ENCODE measurements around the gene IGFBP5. TPM values are rescaled to one million over a fixed set of nuclear protein-coding genes. Genes with fewer than 3 reads are reported as not detected.

The IGFBP5 gene
- total RNA-seq, 1 donor from 2014 or later, result not detected

DNA sequence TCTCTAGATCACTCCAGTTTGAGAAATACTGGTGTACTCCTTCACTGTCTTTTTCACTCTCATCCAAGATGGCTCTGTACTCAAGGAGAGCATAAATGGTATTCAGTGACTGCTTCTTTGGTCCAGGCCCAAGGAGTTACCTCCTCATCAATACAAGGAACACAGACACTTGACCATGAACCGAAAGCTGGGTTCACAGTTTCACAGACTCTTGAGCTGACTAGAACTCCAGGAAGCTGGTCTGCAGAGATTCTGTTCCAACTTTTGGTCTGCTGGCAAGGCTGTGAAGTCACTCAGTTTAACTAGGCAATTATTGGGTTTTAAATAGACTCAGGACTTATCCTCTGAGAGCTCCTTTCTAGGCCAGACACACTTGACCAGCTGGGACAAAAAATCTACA, 7.4 kb upstream of the IGFBP5 start:
- Mint-ChIP-seq H3K4me3 (ENCODE audit: low read depth) (no peak overlapping the region), H3K27me3 (ENCODE audit: low read depth) (peaks cover 8% of the 10 kb centered on the region), H3K4me1 (ENCODE audit: low read depth) (no peaks in the 10 kb centered on the region), H3K27ac (no peak overlapping the region), H3K9me3 (no peaks in the 10 kb centered on the region), H3K36me3 (ENCODE audit: low read depth) (no peaks in the 10 kb centered on the region)
- intact Hi-C loops (cut with micrococcal nuclease), result no loop called here
- DNase-seq (ENCODE audit: low spot score), result no peak

DNA sequence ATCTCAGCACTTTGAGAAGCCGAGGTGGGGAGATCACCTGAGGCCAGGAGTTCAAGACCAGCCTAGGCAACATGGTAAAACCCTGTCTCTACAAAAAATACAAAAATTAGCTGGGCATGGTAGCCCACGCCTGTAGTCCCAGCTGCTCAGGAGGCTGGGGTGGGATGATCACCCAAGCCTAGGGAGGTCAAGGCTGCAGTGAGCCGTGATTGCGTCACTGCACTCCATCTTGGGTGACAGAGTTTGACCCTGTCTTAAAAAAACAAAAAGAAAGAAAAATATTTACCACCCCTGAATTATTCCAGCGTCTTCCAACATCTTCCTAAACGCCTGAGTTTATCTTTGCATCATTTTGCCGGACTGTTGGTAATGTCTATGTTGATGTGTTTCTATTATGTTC, 6.2 kb upstream of the IGFBP5 start:
- no peaks in the 10 kb centered on the region for H3K4me1 Mint-ChIP-seq (ENCODE audit: low read depth)
- peaks cover 16% of the 10 kb centered on the region for H3K27me3 Mint-ChIP-seq (ENCODE audit: low read depth)
- H3K4me3 Mint-ChIP-seq (ENCODE audit: low read depth), result no peak overlapping the region
- H3K36me3 Mint-ChIP-seq (ENCODE audit: low read depth), result no peaks in the 10 kb centered on the region
- intact Hi-C loops (cut with micrococcal nuclease), result no loop called here
- no peaks in the 10 kb centered on the region for H3K9me3 Mint-ChIP-seq
- H3K27ac Mint-ChIP-seq, result no peak overlapping the region
- DNase-seq (ENCODE audit: low spot score), result no peak

DNA sequence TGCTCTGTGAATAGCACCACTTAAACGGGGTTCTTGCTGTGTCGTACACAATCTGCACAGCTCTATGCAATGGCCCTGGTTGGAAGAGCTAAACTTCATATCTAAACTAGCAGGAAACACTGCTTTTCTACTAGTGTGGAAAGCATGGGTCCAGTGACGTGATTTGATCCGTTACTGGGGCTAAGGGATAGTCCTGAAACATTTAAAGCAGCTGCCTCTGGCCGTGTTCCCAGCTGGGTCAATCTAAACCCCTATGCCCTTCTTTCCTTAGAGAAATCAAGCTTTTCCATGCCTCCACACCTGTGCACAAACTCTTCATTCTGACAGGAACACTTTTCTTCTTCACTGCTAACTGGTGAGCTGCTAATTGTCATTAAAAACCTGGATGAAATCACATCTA, 5.4 kb upstream of the IGFBP5 start:
- no peaks in the 10 kb centered on the region for H3K36me3 Mint-ChIP-seq (ENCODE audit: low read depth)
- H3K4me3 Mint-ChIP-seq (ENCODE audit: low read depth), result no peak overlapping the region
- no peak overlapping the region for H3K27ac Mint-ChIP-seq
- H3K9me3 Mint-ChIP-seq, result no peaks in the 10 kb centered on the region
- intact Hi-C loops (cut with micrococcal nuclease), result no loop called here
- DNase-seq (ENCODE audit: low spot score), result no peak
- peaks cover 23% of the 10 kb centered on the region for H3K27me3 Mint-ChIP-seq (ENCODE audit: low read depth)
- H3K4me1 Mint-ChIP-seq (ENCODE audit: low read depth), result no peaks in the 10 kb centered on the region

DNA sequence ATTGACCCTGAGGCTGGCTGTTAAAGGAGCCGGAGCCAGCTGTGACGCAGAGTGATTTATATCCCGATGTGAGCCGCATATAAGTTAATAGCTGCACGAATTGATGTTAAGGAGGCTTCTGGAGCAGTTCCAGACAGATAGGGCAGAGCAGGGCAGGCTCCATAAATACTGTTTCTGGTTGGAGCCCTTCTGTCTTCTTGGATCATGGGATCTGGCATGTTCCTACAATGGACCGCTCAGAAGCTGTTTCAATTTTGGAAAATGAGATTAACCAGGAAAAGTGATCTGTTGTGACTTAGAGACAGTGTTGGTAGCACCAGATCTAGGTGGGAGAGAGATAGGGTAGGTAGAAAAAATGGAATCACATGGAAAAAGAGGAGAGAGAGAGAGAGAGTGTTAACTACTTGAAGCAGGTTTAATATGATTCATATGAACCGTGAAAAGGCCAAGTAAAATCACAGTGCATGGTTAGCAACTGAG, 4.8 kb upstream of the IGFBP5 start:
- H3K4me3 Mint-ChIP-seq (ENCODE audit: low read depth), result no peak overlapping the region
- no peaks in the 10 kb centered on the region for H3K9me3 Mint-ChIP-seq
- no peak overlapping the region for H3K27ac Mint-ChIP-seq
- no peak for DNase-seq (ENCODE audit: low spot score)
- H3K36me3 Mint-ChIP-seq (ENCODE audit: low read depth), result no peaks in the 10 kb centered on the region
- H3K27me3 Mint-ChIP-seq (ENCODE audit: low read depth), result peaks cover 27% of the 10 kb centered on the region
- intact Hi-C loops (cut with micrococcal nuclease), result no loop called here
- H3K4me1 Mint-ChIP-seq (ENCODE audit: low read depth), result no peaks in the 10 kb centered on the region

DNA sequence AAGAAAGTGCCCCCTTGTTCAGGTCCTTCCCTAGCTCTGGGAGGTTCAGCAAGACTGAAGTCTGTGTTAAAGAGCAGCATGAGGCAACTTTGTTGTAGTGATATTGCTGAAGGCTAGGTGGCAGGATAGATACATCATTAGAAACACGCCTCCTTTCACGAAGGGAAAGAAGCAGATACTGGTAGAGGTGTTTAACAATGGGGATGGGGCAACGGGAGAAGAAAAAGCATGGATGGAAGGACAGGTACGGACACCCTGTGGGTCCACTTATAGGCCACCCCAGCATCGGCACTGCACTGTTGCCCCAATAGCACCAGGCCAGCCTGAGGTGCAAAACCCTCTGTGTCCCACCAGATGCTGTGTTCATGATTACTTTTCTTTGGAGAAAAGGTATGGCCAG, 3.5 kb upstream of the IGFBP5 start:
- Mint-ChIP-seq H3K27me3 (ENCODE audit: low read depth) (peaks cover 36% of the 10 kb centered on the region), H3K4me1 (ENCODE audit: low read depth) (peaks cover 5% of the 10 kb centered on the region), H3K9me3 (no peaks in the 10 kb centered on the region), H3K27ac (no peak overlapping the region), H3K36me3 (ENCODE audit: low read depth) (no peaks in the 10 kb centered on the region), H3K4me3 (ENCODE audit: low read depth) (no peak overlapping the region)
- no peak for DNase-seq (ENCODE audit: low spot score)
- intact Hi-C loops (cut with micrococcal nuclease), result loop anchor here (1.0 to 5.0 kb wide), 3 partner anchors 468 to 1013 kb away; no protein-coding TSS in a partner anchor

DNA sequence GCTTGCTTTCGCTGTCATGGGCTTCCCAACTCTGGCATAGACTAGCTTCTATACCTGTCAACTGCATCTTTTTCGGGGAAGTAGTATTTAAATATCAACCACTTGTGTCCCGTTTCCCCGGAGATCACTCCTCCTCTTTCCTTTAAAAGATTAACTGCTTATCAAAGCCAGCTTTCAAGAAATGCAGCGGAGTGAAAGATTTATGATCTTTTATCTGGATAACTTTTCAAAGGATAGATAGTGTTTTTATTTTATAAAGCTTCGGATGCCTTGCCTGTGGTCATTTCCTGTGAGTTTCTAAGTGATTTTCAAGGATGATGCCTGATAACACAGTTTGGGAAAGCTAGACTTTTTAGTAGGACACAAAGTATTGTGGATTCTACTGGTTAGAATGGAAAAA, 2.9 kb upstream of the IGFBP5 start:
- no peak for DNase-seq (ENCODE audit: low spot score)
- no peak overlapping the region for H3K27ac Mint-ChIP-seq
- no peaks in the 10 kb centered on the region for H3K36me3 Mint-ChIP-seq (ENCODE audit: low read depth)
- no peak overlapping the region for H3K4me3 Mint-ChIP-seq (ENCODE audit: low read depth)
- intact Hi-C loops (cut with micrococcal nuclease), result loop anchor here (1.0 to 5.0 kb wide), 3 partner anchors 469 to 1014 kb away; no protein-coding TSS in a partner anchor
- H3K9me3 Mint-ChIP-seq, result no peaks in the 10 kb centered on the region
- H3K4me1 Mint-ChIP-seq (ENCODE audit: low read depth), result peaks cover 8% of the 10 kb centered on the region
- H3K27me3 Mint-ChIP-seq (ENCODE audit: low read depth), result peaks cover 41% of the 10 kb centered on the region

DNA sequence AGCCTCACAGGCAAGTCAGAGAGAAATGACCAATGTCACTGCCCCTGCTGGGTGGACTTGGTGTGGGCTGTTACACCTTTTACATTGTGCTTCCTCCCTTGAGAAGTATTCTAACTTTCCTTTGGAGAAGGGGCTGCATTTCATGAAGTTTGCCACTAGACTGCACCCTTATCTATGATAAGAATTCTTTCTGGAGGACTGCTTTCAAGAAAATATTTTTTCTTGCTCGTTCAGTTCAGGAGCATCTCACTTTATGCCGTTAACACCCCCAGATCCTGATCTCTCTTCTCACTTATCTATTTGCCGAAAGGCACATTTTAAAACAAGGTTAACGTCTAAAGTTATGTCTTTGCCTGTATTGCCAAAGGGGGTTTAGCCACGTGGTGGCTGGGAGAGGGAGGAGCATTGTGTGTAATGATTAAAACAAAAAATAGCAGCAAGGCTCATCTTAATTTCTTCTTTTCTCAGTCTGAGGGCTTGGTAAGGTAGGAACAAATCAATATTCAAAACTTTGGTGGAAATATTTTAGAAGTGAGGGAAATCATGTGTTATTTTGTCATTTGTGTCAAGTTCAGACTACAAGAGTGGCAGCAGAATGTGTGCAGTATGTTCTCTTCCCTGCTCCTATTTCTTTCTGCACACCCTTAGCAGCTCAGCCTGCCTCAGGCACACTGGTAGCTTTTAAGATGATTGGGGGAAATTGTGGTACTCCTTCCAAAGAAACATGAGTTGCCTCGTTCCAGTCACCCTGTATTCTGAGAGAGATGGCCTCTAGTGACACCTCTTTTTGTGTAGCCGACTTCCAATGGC, 1.6 kb upstream of the IGFBP5 start:
- intact Hi-C loops (cut with micrococcal nuclease), result loop anchor here (5.0 kb wide), 2 partner anchors 470 to 1015 kb away; no protein-coding TSS in a partner anchor
- peaks cover 48% of the 10 kb centered on the region for H3K27me3 Mint-ChIP-seq (ENCODE audit: low read depth)
- H3K4me3 Mint-ChIP-seq (ENCODE audit: low read depth), result no peak overlapping the region
- no peaks in the 10 kb centered on the region for H3K9me3 Mint-ChIP-seq
- DNase-seq (ENCODE audit: low spot score), result no peak
- H3K36me3 Mint-ChIP-seq (ENCODE audit: low read depth), result no peaks in the 10 kb centered on the region
- no peak overlapping the region for H3K27ac Mint-ChIP-seq
- peaks cover 19% of the 10 kb centered on the region for H3K4me1 Mint-ChIP-seq (ENCODE audit: low read depth)

DNA sequence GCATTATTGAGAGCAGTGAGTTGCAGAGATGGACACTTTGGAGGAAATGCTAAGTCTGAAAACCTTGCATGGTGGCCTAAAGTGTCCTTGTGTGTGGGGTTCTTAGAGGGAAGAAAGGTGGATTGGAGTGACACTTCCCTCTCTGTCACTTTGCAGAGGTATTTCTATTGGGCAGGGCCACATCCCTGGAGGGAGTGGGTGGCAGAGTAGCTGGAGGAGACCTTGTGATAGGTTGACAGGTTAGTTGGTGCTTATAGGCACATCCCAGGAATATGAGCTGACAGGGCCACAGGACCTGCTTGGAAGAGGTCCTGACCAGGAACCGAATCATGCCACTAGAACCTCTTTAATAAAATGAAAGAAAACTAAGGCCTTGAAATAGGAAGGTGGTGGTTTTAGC, 972 bp upstream of the IGFBP5 start:
- H3K9me3 Mint-ChIP-seq, result no peaks in the 10 kb centered on the region
- H3K27me3 Mint-ChIP-seq (ENCODE audit: low read depth), result peaks cover 50% of the 10 kb centered on the region
- intact Hi-C loops (cut with micrococcal nuclease), result loop anchor here (5.0 kb wide), 2 partner anchors 471 to 1016 kb away; no protein-coding TSS in a partner anchor
- no peak for DNase-seq (ENCODE audit: low spot score)
- no peak overlapping the region for H3K27ac Mint-ChIP-seq
- no peak overlapping the region for H3K4me3 Mint-ChIP-seq (ENCODE audit: low read depth)
- H3K4me1 Mint-ChIP-seq (ENCODE audit: low read depth), result peaks cover 22% of the 10 kb centered on the region
- H3K36me3 Mint-ChIP-seq (ENCODE audit: low read depth), result no peaks in the 10 kb centered on the region

DNA sequence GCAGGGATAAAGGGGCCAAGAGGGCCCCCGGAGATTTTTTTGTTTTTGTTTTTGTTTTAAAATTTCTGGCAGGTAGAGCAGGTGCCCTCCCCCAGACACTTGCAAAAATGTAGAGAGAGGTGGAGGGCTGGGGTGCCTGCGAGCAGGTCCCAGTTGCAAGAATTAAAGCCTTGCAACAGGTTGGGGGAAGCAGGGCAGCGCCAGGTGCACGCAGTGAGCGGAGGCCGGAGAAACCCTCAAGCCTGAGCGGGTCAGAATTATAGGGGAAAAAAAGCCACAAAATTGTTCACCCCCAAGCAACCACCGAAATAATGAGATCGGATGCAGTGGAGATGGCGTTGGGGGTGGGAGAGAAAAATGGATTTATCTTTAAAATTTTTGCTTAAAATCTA, 527 bp downstream of the IGFBP5 start:
- Mint-ChIP-seq H3K27ac (no peak overlapping the region), H3K9me3 (no peaks in the 10 kb centered on the region), H3K4me3 (ENCODE audit: low read depth) (no peak overlapping the region), H3K4me1 (ENCODE audit: low read depth) (peaks cover 25% of the 10 kb centered on the region), H3K27me3 (ENCODE audit: low read depth) (peaks cover 59% of the 10 kb centered on the region), H3K36me3 (ENCODE audit: low read depth) (no peaks in the 10 kb centered on the region)
- DNase-seq (ENCODE audit: low spot score), result no peak
- intact Hi-C loops (cut with micrococcal nuclease), result loop anchor here (5.0 kb wide), 3 partner anchors 397 to 1017 kb away; no protein-coding TSS in a partner anchor

DNA sequence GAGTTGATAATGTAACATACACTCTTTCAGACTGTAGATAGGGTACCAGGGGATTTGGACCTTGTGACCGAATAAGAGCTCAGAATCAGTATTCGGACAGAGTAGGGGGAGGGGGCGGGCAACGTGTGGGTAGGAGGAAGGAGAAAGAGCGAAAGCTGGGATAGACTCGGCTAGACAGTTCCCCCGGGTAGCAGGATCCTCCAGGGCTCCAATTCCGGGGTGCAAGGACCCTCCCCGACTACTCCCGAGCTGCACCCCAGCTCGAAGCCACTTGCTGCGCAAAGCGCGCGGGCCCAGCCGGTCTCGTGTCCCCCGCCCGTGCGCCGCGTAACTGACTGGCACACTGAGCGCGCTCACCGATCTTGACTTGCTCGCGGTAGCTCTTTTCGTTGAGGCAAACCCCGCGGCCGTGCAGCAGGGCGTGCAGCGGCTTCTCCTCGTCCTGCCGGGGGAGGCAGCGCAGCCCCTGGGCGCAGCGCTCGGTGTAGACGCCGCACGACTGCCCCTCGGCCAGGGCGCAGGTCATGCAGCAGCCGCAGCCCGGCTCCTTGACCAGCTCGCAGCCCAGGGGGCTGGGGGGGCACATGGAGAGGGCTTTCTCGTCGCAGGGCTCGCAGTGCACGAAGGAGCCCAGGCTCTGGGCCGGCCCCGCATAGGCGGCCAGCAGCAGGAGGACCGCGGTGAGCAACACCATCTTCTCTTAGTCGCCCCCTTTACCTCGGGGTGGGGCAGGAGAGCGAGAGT, 1.1 kb downstream of the IGFBP5 start:
- intact Hi-C loops (cut with micrococcal nuclease), result loop anchor here (5.0 kb wide), 1 partner anchor 398 kb away; no protein-coding TSS in a partner anchor

DNA sequence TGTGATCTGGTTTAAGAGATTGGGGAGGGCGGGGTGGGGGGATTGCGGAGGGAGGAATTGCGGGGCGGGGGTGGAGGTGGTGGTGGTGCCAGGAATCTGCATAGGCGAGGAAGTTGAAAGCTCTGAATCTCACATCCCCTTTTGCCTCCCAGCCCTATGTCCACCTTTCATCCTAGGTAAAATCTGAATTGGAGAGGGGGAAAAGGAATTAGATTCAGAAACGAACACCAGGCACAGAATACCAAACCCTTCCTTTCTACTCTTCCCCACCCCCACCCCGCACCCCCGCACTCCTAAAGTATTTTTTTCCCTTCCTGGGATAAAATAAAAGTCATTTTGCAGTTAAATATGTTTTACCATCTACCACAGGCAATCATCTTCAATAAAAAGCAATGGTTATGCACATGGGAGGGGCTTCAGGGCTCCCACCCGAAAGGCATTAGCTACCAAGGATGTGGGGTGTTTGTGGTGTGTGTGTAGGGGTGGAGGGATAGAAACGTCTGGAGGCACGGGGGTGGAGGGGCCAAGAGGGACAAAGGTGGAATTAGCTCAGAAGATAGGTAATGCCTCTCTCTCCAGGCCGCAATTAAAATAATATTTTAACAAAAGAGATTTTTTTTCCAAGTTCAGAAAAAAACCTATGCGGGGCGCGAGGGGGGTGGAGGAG, 1.8 kb downstream of the IGFBP5 start:
- peaks cover 66% of the 10 kb centered on the region for H3K27me3 Mint-ChIP-seq (ENCODE audit: low read depth)
- intact Hi-C loops (cut with micrococcal nuclease), result loop anchor here (2.0 to 5.0 kb wide), 2 partner anchors 399 to 529 kb away; no protein-coding TSS in a partner anchor
- peak overlapping the region; percentile 60 for H3K4me3 Mint-ChIP-seq (ENCODE audit: low read depth)
- no peaks in the 10 kb centered on the region for H3K36me3 Mint-ChIP-seq (ENCODE audit: low read depth)
- H3K27ac Mint-ChIP-seq, result no peak overlapping the region
- no peak for DNase-seq (ENCODE audit: low spot score)
- no peaks in the 10 kb centered on the region for H3K9me3 Mint-ChIP-seq
- H3K4me1 Mint-ChIP-seq (ENCODE audit: low read depth), result peaks cover 25% of the 10 kb centered on the region

More for the DNA sequence above, 1.1 kb downstream of the IGFBP5 start:
- Mint-ChIP-seq H3K4me1 (ENCODE audit: low read depth) (peaks cover 25% of the 10 kb centered on the region), H3K4me3 (ENCODE audit: low read depth) (peak overlapping the region; percentile 55), H3K36me3 (ENCODE audit: low read depth) (no peaks in the 10 kb centered on the region), H3K9me3 (no peaks in the 10 kb centered on the region), H3K27ac (no peak overlapping the region), H3K27me3 (ENCODE audit: low read depth) (peaks cover 62% of the 10 kb centered on the region)
- DNase-seq (ENCODE audit: low spot score), result peak; percentile 34

DNA sequence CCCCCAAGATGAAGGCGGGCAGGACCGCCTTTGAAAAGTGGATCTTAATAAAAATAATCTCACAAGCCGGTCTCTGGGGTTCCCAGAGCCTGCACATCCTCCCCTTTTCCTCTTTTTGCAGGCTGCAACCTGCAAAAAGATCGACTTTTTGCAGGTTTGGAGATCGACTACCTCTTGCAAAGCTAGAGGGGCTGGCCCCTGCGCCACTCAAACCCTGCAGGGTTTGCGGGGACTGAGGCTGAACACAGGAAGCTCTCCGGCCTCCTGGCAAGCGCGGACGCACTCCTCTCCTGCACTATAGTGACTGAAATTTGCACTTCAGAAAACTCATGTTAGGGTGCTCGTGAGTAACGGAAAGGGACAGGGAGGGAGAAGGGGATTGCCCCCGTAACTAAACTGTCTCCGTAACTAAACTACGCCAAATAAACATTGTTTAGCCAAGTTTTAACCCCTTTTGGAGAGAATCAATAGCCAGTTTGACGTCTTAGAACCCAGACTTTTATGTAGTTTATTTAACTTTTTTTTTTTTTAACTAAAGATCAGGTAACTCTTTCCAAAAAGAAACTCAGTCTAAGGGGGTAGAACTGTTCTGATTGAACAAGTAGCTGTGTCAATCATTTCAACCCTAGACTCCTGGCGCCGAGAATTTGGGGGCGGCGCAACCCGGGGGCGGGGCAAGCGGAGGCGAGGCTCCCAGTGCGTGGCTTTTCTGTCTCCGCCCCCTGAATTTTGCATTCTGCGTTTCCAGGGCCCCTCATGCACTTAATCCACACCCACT, 2.5 kb downstream of the IGFBP5 start:
- peak; percentile 65 for DNase-seq (ENCODE audit: low spot score)
- Mint-ChIP-seq H3K36me3 (ENCODE audit: low read depth) (no peaks in the 10 kb centered on the region), H3K4me1 (ENCODE audit: low read depth) (peaks cover 25% of the 10 kb centered on the region), H3K27ac (peak overlapping the region; percentile 68), H3K4me3 (ENCODE audit: low read depth) (peak overlapping the region; percentile 83), H3K27me3 (ENCODE audit: low read depth) (peaks cover 66% of the 10 kb centered on the region), H3K9me3 (no peaks in the 10 kb centered on the region)
- intact Hi-C loops (cut with micrococcal nuclease), result loop anchor here (2.0 to 5.0 kb wide), 2 partner anchors 399 to 530 kb away; no protein-coding TSS in a partner anchor
